MCF 10A (cell line): Measurements from ENCODE around the gene AXIN2. TPM values are rescaled to one million over a fixed set of nuclear protein-coding genes. Genes with fewer than 3 reads are reported as not detected.

ENCODE experiments used
- BruUV-seq: library from RNA; stranded (reverse); fragments of 400-500 nt; replicated peaks from 2 replicates; lab custom pipeline; 2021; lab: Mats Ljungman, UMichigan
- CTCF ChIA-PET: fragments of 300-600 bp; sonication (Branson Sonifier 250); formaldehyde crosslinking; extraction: SDS; loops from one replicate; lab custom pipeline; 2021; ENCODE audit warnings: antibody characterized with exemption, inconsistent platforms; lab: Yijun Ruan, JAX
- POLR2A ChIA-PET: fragments of 300-600, 350-650 bp; sonication (Branson Sonifier 250); formaldehyde crosslinking; extraction: SDS; loops from one replicate; lab custom pipeline; 2020; ENCODE audit warnings: antibody characterized with exemption, inconsistent platforms; lab: Yijun Ruan, JAX
- DNase-seq: peaks from one replicate; pipeline ENCODE4 v3.0.0-alpha.2; 2018; ENCODE audit not compliant: unreplicated experiment
- H3K27ac Mint-ChIP-seq: one replicate; pipeline ENCODE4 v1.8.0; 2022; ENCODE audit warnings: mild to moderate bottlenecking, low read depth, mixed read lengths; ENCODE audit not compliant: unreplicated experiment
- H3K27me3 Mint-ChIP-seq: one replicate; pipeline ENCODE4 v1.8.0; 2022; ENCODE audit warnings: mixed read lengths; ENCODE audit not compliant: insufficient read depth, unreplicated experiment
- H3K36me3 Mint-ChIP-seq: one replicate; pipeline ENCODE4 v1.8.0; 2022; ENCODE audit warnings: mild to moderate bottlenecking, moderate library complexity, mixed read lengths; ENCODE audit not compliant: insufficient read depth, unreplicated experiment
- H3K4me1 Mint-ChIP-seq: one replicate; pipeline ENCODE4 v1.8.0; 2022; ENCODE audit warnings: mixed read lengths; ENCODE audit not compliant: insufficient read depth, unreplicated experiment
- H3K4me3 Mint-ChIP-seq: one replicate; pipeline ENCODE4 v1.8.0; 2022; ENCODE audit warnings: mild to moderate bottlenecking, moderate library complexity, mixed read lengths; ENCODE audit not compliant: unreplicated experiment
- H3K9me3 Mint-ChIP-seq: one replicate; pipeline ENCODE4 v1.8.0; 2022; ENCODE audit warnings: mixed read lengths; ENCODE audit not compliant: unreplicated experiment
- intact Hi-C: fragments of 100-400 bp; cut with micrococcal nuclease; formaldehyde crosslinking; loops from 2 replicates; pipeline ENCODE4 v1.14.1; 2022
- total RNA-seq: library from RNA; stranded (reverse); gene quantifications from 2 replicates; pipeline ENCODE4 v1.2.3, GENCODE V29; 2022
- TF ChIP-seq, protein P1 (sequence below): fragments of 200-600 bp; IDR thresholded peaks from one replicate; pipeline ENCODE4 v1.8.0; 2022; ENCODE audit warnings: antibody characterized with exemption, mild to moderate bottlenecking; ENCODE audit not compliant: unreplicated experiment

AXIN2 gene
- total RNA-seq, 1 experiment from 2014 or later: 0.16 TPM

GRCh38 chr17:65554553-65555223 lies 6.8 kb downstream of the AXIN2 start:
- CTCF ChIA-PET: interaction anchor here (1.6 to 3.1 kb wide), 2 partner anchors 21 to 261 kb away, joined by 3 to 45 read pairs; no protein-coding TSS in a partner anchor
- intact Hi-C loops: no loop called here

GRCh38 chr17:65553646-65554552 lies 7.5 kb downstream of the AXIN2 start:
- ChIA-PET CTCF (no interaction called here), POLR2A (interaction anchor here (1.0 kb wide), 1 partner anchor 47 kb away, joined by 3 read pairs; no protein-coding TSS in a partner anchor)
- no peaks in the 10 kb centered on the region for H3K4me1 Mint-ChIP-seq
- peaks cover under 1% of the 10 kb centered on the region for H3K27me3 Mint-ChIP-seq
- DNase-seq: no peak
- TF ChIP-seq, protein P1, sequence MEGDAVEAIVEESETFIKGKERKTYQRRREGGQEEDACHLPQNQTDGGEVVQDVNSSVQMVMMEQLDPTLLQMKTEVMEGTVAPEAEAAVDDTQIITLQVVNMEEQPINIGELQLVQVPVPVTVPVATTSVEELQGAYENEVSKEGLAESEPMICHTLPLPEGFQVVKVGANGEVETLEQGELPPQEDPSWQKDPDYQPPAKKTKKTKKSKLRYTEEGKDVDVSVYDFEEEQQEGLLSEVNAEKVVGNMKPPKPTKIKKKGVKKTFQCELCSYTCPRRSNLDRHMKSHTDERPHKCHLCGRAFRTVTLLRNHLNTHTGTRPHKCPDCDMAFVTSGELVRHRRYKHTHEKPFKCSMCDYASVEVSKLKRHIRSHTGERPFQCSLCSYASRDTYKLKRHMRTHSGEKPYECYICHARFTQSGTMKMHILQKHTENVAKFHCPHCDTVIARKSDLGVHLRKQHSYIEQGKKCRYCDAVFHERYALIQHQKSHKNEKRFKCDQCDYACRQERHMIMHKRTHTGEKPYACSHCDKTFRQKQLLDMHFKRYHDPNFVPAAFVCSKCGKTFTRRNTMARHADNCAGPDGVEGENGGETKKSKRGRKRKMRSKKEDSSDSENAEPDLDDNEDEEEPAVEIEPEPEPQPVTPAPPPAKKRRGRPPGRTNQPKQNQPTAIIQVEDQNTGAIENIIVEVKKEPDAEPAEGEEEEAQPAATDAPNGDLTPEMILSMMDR: no peak
- H3K9me3 Mint-ChIP-seq: no peaks in the 10 kb centered on the region
- no peak overlapping the region for H3K27ac Mint-ChIP-seq
- no peak overlapping the region for H3K4me3 Mint-ChIP-seq
- no TSS peak for BruUV-seq
- H3K36me3 Mint-ChIP-seq: peaks cover 3% of the 10 kb centered on the region
- intact Hi-C loops: no loop called here

More at GRCh38 chr17:65554553-65555223, 6.8 kb downstream of the AXIN2 start:
- Mint-ChIP-seq H3K4me1 (no peaks in the 10 kb centered on the region), H3K36me3 (no peaks in the 10 kb centered on the region), H3K27ac (no peak overlapping the region), H3K4me3 (no peak overlapping the region), H3K9me3 (no peaks in the 10 kb centered on the region), H3K27me3 (peaks cover 8% of the 10 kb centered on the region)
- no peak for DNase-seq
- TF ChIP-seq, protein P1: no peak
- no TSS peak for BruUV-seq
- POLR2A ChIA-PET: interaction anchor here (1.0 kb wide), 1 partner anchor 46 kb away, joined by 3 read pairs; no protein-coding TSS in a partner anchor

DNA sequence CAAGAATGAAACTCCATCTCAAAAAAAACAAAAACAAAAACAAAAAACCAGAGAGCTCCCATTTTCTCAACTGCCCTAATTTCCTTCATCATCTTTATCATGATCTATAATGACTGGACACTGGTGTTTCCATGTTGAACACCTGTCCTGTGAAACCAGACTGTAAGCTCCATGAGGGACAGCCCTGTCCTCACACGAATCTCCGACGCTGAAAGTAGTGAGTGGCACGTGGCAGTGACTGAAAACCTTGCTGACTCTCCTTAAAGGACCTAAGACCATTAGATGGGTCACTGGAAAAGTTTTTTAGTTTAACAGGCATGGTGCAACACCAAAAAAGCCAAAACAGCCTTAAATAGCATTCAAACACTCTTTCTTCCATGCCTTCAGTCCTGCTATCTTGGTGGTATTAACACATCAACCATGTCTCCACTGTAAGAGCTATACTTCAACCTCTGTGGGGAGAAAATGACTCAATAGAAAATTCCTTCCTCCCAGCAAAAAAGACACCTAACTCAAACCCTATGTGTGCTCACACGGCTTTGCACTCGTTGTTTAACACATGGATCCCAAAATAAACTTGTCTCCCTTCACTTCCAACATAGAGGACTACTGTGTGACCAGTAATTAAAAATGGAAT lies 8.3 kb downstream of the AXIN2 start:
- intact Hi-C loops: no loop called here
- Mint-ChIP-seq H3K27me3 (no peaks in the 10 kb centered on the region), H3K4me1 (no peaks in the 10 kb centered on the region), H3K36me3 (peaks cover 5% of the 10 kb centered on the region), H3K9me3 (no peaks in the 10 kb centered on the region), H3K4me3 (no peak overlapping the region), H3K27ac (no peak overlapping the region)
- TF ChIP-seq, protein P1: no peak
- POLR2A ChIA-PET: no interaction called here
- CTCF ChIA-PET: interaction anchor here (0.7 to 1.1 kb wide), 2 partner anchors 9 to 322 kb away, joined by 3 read pairs; no protein-coding TSS in a partner anchor
- BruUV-seq: no TSS peak
- no peak for DNase-seq
